ENCODE results near the gene DAO.

The DAO gene

DNA sequence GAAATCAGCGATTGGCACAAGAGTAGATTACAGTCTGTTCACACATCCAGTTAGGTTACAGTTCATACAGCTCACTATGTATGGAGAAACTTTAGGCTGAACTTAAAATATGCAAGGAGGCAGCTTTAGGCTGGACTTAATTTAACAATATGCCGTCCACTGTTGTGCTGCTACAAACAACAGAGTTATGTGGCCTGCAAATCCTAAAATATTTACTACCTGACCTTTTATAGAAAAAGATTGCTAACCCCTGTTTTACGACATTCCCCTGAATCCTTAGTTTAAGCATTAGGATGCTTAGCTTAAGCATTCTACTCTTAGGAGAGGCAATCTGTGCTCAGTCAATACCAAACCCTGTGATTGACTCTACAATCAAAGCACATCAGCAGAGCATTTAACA is 50.9 kb downstream of the DAO start:
- DNase-seq: no peak
- H3K4me3 ChIP-seq (ENCODE audit: control insufficient read depth in 1 of 7, extremely low read depth in 1 of 7, insufficient read depth in 4 of 7, low read depth in 2 of 7, low read length in 6 of 7): no peak overlapping the region
- 100% methylated on average over 2 of the region's 3 CpGs for WGBS (ENCODE audit: insufficient coverage)
- no peak overlapping the region for H3K27ac ChIP-seq (ENCODE audit: insufficient read depth in 1 of 2, low read depth in 1 of 2, low read length in 2 of 2, poor library complexity in 1 of 2, severe bottlenecking in 2 of 2)
- H3K36me3 ChIP-seq (ENCODE audit: control insufficient read depth in 4 of 4, insufficient read depth in 4 of 4, low read length in 3 of 4): no peaks in the 10 kb centered on the region
- H3K4me1 ChIP-seq (ENCODE audit: control extremely low read depth in 1 of 4, control insufficient read depth in 4 of 4, insufficient read depth in 4 of 4, low read length in 3 of 4): peaks cover 0 to 18% (median 10%) of the 10 kb centered on the region in 4 experiments
- H3K27me3 ChIP-seq (replicated peaks in 2 of 5; ENCODE audit: control insufficient read depth in 4 of 5, insufficient read depth in 5 of 5, low read length in 4 of 5): no peaks in the 10 kb centered on the region
- ChIA-PET CTCF (interaction anchor here (0.7 to 1.1 kb wide), 3 partner anchors 14 to 73 kb away, joined by 3 to 4 read pairs (median 3); no protein-coding TSS in a partner anchor), POLR2A (no interaction called here)
- H3K9me3 ChIP-seq (ENCODE audit: control extremely low read depth in 1 of 5, control insufficient read depth in 4 of 5, insufficient read depth in 2 of 5, low read depth in 1 of 5, low read length in 4 of 5): no peaks in the 10 kb centered on the region

DNA sequence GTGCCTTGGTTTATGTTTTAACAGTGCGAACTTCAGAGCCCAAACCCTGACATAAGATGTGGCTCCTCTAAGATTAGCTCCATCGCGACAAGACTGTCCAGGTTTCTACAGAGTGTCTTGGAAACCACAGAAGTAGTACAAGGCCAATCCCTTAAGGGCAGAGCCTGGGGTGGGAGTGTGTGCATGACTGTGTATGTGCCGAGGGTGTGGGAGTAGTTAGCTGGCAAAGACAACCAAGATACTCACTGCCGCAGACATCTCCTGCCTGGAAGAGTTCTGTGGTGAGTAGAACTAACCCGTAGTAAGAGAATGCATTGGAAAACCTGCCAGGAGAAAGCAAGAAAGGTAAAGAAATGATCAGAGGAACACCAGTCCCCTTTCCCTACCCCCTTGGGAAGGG is 54.1 kb downstream of the DAO start:
- ChIA-PET CTCF (interaction anchor here (1.1 to 1.5 kb wide), 3 partner anchors 8 to 50 kb away, joined by 3 to 4 read pairs (median 3); no protein-coding TSS in a partner anchor), POLR2A (no interaction called here)
- Histone ChIP-seq H3K4me3 (ENCODE audit: control insufficient read depth in 1 of 7, extremely low read depth in 1 of 7, insufficient read depth in 4 of 7, low read depth in 2 of 7, low read length in 6 of 7) (no peak overlapping the region), H3K4me1 (ENCODE audit: control extremely low read depth in 1 of 4, control insufficient read depth in 4 of 4, insufficient read depth in 4 of 4, low read length in 3 of 4) (peaks cover 0 to 15% (median 10%) of the 10 kb centered on the region in 4 experiments), H3K27ac (ENCODE audit: insufficient read depth in 1 of 2, low read depth in 1 of 2, low read length in 2 of 2, poor library complexity in 1 of 2, severe bottlenecking in 2 of 2) (no peak overlapping the region), H3K9me3 (ENCODE audit: control extremely low read depth in 1 of 5, control insufficient read depth in 4 of 5, insufficient read depth in 2 of 5, low read depth in 1 of 5, low read length in 4 of 5) (no peaks in the 10 kb centered on the region), H3K36me3 (ENCODE audit: control insufficient read depth in 4 of 4, insufficient read depth in 4 of 4, low read length in 3 of 4) (no peaks in the 10 kb centered on the region), H3K27me3 (replicated peaks in 2 of 5; ENCODE audit: control insufficient read depth in 4 of 5, insufficient read depth in 5 of 5, low read length in 4 of 5) (no peaks in the 10 kb centered on the region)
- WGBS (ENCODE audit: insufficient coverage): 90% methylated on average over 6 of the region's 6 CpGs
- no peak for DNase-seq

DNA sequence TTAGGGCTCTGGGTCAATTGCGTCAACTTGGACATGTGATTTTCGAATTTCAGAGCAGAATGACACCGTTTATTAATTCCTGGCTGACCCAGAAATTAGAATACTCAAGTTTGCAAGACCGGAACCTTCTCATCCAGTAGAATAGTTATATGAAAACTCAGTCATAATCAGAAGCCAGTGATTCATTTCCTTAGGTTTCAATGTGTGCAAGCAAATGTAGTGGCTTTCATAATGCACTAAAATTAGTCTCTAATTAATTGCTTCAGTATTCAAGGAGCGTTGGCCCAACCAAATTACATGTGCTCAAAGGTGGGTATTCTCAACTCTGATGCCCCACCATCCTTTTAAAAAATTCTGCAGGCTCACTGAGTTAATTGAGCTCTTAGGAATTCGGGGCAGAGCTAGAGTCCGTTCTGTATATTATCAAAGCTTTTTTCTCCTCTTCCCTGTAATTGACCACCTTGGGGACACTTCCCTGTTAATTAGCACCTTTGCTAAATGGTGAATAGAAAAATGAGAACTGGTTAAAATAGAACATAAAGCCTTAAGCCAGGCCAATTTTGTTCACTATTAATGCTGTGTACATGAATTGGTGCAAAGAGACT is 55.4 kb downstream of the DAO start:
- H3K36me3 ChIP-seq (ENCODE audit: control insufficient read depth in 4 of 4, insufficient read depth in 4 of 4, low read length in 3 of 4): no peaks in the 10 kb centered on the region
- peaks cover 0 to 7% (median 2%) of the 10 kb centered on the region in 4 experiments for H3K4me1 ChIP-seq (ENCODE audit: control extremely low read depth in 1 of 4, control insufficient read depth in 4 of 4, insufficient read depth in 4 of 4, low read length in 3 of 4)
- 94% methylated on average over 4 of the region's 7 CpGs for WGBS (ENCODE audit: insufficient coverage)
- H3K27me3 ChIP-seq (replicated peaks in 2 of 5; ENCODE audit: control insufficient read depth in 4 of 5, insufficient read depth in 5 of 5, low read length in 4 of 5): no peaks in the 10 kb centered on the region
- ChIA-PET CTCF (interaction anchor here (0.6 to 1.5 kb wide), 3 partner anchors 7 to 39 kb away, joined by 3 read pairs; no protein-coding TSS in a partner anchor), POLR2A (no interaction called here)
- no peak for DNase-seq
- no peaks in the 10 kb centered on the region for H3K9me3 ChIP-seq (ENCODE audit: control extremely low read depth in 1 of 5, control insufficient read depth in 4 of 5, insufficient read depth in 2 of 5, low read depth in 1 of 5, low read length in 4 of 5)
- H3K4me3 ChIP-seq (ENCODE audit: control insufficient read depth in 1 of 7, extremely low read depth in 1 of 7, insufficient read depth in 4 of 7, low read depth in 2 of 7, low read length in 6 of 7): no peak overlapping the region
- no peak overlapping the region for H3K27ac ChIP-seq (ENCODE audit: insufficient read depth in 1 of 2, low read depth in 1 of 2, low read length in 2 of 2, poor library complexity in 1 of 2, severe bottlenecking in 2 of 2)

DNA sequence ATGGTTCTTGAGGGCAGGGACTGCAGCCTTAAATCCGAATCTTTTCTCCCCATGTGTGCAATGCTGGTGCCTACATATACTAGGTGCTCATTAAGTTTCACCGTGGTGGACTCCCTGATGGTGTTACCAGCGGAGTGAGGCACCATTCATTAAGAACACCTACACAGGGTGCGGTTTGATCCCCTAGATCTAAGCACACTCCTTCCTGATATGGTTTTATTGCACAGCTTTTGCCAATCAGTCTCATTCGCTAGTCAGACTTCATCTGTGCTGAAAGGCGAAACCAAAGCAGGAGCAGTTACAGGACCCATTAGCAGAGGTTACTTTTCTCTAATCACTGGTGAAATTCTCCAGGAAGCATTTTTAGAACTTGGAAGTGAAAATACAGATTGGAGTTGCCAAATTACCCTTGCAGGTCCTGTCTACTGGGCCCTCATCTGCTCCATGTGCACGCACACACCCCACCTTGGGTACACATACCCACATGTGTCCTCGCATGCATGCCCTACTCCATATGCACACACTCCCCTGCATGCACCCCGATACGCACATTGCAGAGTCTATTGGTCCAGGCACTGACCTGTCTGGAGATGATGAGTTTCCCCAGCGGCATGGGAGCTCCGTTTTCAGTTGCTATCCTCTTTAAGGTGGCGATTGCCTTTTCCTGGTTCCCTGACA is 58.5 kb downstream of the DAO start:
- CTCF ChIA-PET: interaction anchor here (1.8 kb wide), 1 partner anchor 13 kb away, joined by 4 read pairs; no protein-coding TSS in a partner anchor
- H3K4me3 ChIP-seq (ENCODE audit: control insufficient read depth in 1 of 7, extremely low read depth in 1 of 7, insufficient read depth in 4 of 7, low read depth in 2 of 7, low read length in 6 of 7): no peak overlapping the region
- WGBS (ENCODE audit: insufficient coverage): 97% methylated on average over 13 of the region's 13 CpGs
- peaks cover 0 to 5% (median 0%) of the 10 kb centered on the region in 4 experiments for H3K4me1 ChIP-seq (ENCODE audit: control extremely low read depth in 1 of 4, control insufficient read depth in 4 of 4, insufficient read depth in 4 of 4, low read length in 3 of 4)
- no peaks in the 10 kb centered on the region for H3K9me3 ChIP-seq (ENCODE audit: control extremely low read depth in 1 of 5, control insufficient read depth in 4 of 5, insufficient read depth in 2 of 5, low read depth in 1 of 5, low read length in 4 of 5)
- no peak overlapping the region for H3K27ac ChIP-seq (ENCODE audit: insufficient read depth in 1 of 2, low read depth in 1 of 2, low read length in 2 of 2, poor library complexity in 1 of 2, severe bottlenecking in 2 of 2)
- DNase-seq: no peak
- no peaks in the 10 kb centered on the region for H3K36me3 ChIP-seq (ENCODE audit: control insufficient read depth in 4 of 4, insufficient read depth in 4 of 4, low read length in 3 of 4)
- POLR2A ChIA-PET: no interaction called here
- no peaks in the 10 kb centered on the region for H3K27me3 ChIP-seq (replicated peaks in 2 of 5; ENCODE audit: control insufficient read depth in 4 of 5, insufficient read depth in 5 of 5, low read length in 4 of 5)

DNA sequence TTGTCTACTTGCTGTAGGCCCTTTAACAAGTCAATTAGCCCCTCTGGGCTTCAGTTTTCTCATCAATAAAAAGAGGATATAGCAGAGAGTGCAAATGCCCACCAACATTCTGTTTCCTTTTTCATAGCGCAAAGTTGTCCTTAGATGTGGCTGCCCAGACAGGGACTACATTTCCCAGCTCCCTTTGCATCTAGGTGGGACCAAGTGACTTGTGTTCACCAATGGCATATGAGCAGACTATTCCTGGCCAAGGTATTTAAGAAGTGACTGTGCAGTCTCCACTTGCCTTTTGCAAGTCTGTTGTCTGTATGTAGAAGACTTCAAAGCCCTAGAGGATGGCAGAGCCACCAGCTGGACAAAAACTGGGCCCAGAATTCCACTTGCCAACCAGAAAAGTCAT is 59.7 kb downstream of the DAO start:
- Histone ChIP-seq H3K9me3 (ENCODE audit: control extremely low read depth in 1 of 5, control insufficient read depth in 4 of 5, insufficient read depth in 2 of 5, low read depth in 1 of 5, low read length in 4 of 5) (no peaks in the 10 kb centered on the region), H3K27ac (ENCODE audit: insufficient read depth in 1 of 2, low read depth in 1 of 2, low read length in 2 of 2, poor library complexity in 1 of 2, severe bottlenecking in 2 of 2) (no peak overlapping the region), H3K4me3 (ENCODE audit: control insufficient read depth in 1 of 7, extremely low read depth in 1 of 7, insufficient read depth in 4 of 7, low read depth in 2 of 7, low read length in 6 of 7) (no peak overlapping the region), H3K36me3 (ENCODE audit: control insufficient read depth in 4 of 4, insufficient read depth in 4 of 4, low read length in 3 of 4) (no peaks in the 10 kb centered on the region), H3K4me1 (ENCODE audit: control extremely low read depth in 1 of 4, control insufficient read depth in 4 of 4, insufficient read depth in 4 of 4, low read length in 3 of 4) (peaks cover 0 to 5% (median 0%) of the 10 kb centered on the region in 4 experiments), H3K27me3 (replicated peaks in 2 of 5; ENCODE audit: control insufficient read depth in 4 of 5, insufficient read depth in 5 of 5, low read length in 4 of 5) (no peaks in the 10 kb centered on the region)
- 0% methylated on average over 1 of the region's 1 CpG for WGBS (ENCODE audit: insufficient coverage)
- ChIA-PET POLR2A (interaction anchor here (1.0 to 1.1 kb wide), 2 partner anchors 23 to 50 kb away, joined by 3 to 4 read pairs; no protein-coding TSS in a partner anchor), CTCF (interaction anchor here (0.8 to 2.2 kb wide), 8 partner anchors 10 to 276 kb away, joined by 3 to 18 read pairs (median 4); no protein-coding TSS in a partner anchor)
- DNase-seq: peak; percentile 62 to 90 (median 85)

DNA sequence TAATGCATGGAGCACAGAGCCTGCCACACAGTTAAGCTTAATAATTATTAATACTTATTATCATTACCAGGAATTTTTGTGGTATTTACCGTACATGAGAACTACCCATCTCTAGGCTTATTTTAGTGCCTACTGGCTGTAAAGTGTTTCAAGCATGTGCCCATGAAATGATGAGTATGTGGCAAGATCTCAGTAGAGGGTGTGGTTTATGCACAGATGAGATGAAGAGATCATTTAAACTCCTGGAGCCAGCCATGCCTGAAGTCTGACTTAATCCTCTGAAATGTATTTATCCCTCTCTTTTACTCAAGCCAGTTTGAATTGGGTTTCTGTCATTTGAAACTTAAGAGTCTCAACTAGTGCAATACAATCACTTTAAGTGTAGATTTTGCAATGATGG is 60.2 kb downstream of the DAO start:
- Histone ChIP-seq H3K4me3 (ENCODE audit: control insufficient read depth in 1 of 7, extremely low read depth in 1 of 7, insufficient read depth in 4 of 7, low read depth in 2 of 7, low read length in 6 of 7) (no peak overlapping the region), H3K27me3 (replicated peaks in 2 of 5; ENCODE audit: control insufficient read depth in 4 of 5, insufficient read depth in 5 of 5, low read length in 4 of 5) (no peaks in the 10 kb centered on the region), H3K27ac (ENCODE audit: insufficient read depth in 1 of 2, low read depth in 1 of 2, low read length in 2 of 2, poor library complexity in 1 of 2, severe bottlenecking in 2 of 2) (no peak overlapping the region), H3K9me3 (ENCODE audit: control extremely low read depth in 1 of 5, control insufficient read depth in 4 of 5, insufficient read depth in 2 of 5, low read depth in 1 of 5, low read length in 4 of 5) (no peaks in the 10 kb centered on the region), H3K4me1 (ENCODE audit: control extremely low read depth in 1 of 4, control insufficient read depth in 4 of 4, insufficient read depth in 4 of 4, low read length in 3 of 4) (peaks cover 0 to 5% (median 0%) of the 10 kb centered on the region in 4 experiments), H3K36me3 (ENCODE audit: control insufficient read depth in 4 of 4, insufficient read depth in 4 of 4, low read length in 3 of 4) (no peaks in the 10 kb centered on the region)
- no CpG with 5 or more reads among the region's 1 CpG for WGBS (ENCODE audit: insufficient coverage)
- CTCF ChIA-PET: interaction anchor here (0.8 to 2.2 kb wide), 7 partner anchors 10 to 65 kb away, joined by 3 to 18 read pairs (median 4); no protein-coding TSS in a partner anchor
- no peak for DNase-seq
- POLR2A ChIA-PET: interaction anchor here (1.0 to 1.1 kb wide), 2 partner anchors 23 to 51 kb away, joined by 3 to 4 read pairs; no protein-coding TSS in a partner anchor

DNA sequence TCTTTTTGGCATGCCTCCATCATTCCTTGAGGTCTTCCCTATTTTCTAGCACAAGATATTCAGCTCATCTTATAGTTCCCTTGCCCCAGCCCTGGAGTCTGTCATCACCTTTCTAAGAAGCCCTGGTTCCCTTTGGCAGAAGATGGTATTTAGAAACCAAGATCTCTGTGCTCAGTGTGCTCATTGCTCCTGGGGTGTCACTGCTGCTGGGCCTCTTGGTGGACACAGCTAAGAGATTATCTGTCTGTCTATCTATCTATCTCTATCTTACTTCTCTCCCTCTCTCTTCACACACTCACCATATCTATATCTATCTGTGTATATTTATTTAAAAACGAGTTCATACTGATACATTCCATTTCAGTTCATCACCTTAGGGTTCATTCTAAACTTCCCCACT is 67.2 kb downstream of the DAO start:
- H3K4me1 ChIP-seq (ENCODE audit: control extremely low read depth in 1 of 4, control insufficient read depth in 4 of 4, insufficient read depth in 4 of 4, low read length in 3 of 4): peaks cover 0 to 10% (median 1%) of the 10 kb centered on the region in 4 experiments
- no peak overlapping the region for H3K4me3 ChIP-seq (ENCODE audit: control insufficient read depth in 1 of 7, extremely low read depth in 1 of 7, insufficient read depth in 4 of 7, low read depth in 2 of 7, low read length in 6 of 7)
- H3K9me3 ChIP-seq (ENCODE audit: control extremely low read depth in 1 of 5, control insufficient read depth in 4 of 5, insufficient read depth in 2 of 5, low read depth in 1 of 5, low read length in 4 of 5): peaks cover 3 to 9% (median 4%) of the 10 kb centered on the region in 5 experiments
- WGBS (ENCODE audit: insufficient coverage): no CpG with 5 or more reads among the region's 1 CpG
- H3K27ac ChIP-seq (ENCODE audit: insufficient read depth in 1 of 2, low read depth in 1 of 2, low read length in 2 of 2, poor library complexity in 1 of 2, severe bottlenecking in 2 of 2): no peak overlapping the region
- no peaks in the 10 kb centered on the region for H3K27me3 ChIP-seq (replicated peaks in 2 of 5; ENCODE audit: control insufficient read depth in 4 of 5, insufficient read depth in 5 of 5, low read length in 4 of 5)
- no peaks in the 10 kb centered on the region for H3K36me3 ChIP-seq (ENCODE audit: control insufficient read depth in 4 of 4, insufficient read depth in 4 of 4, low read length in 3 of 4)
- ChIA-PET POLR2A (no interaction called here), CTCF (interaction anchor here (0.9 to 7.8 kb wide), 6 partner anchors 18 to 126 kb away, joined by 3 to 73 read pairs (median 5); no protein-coding TSS in a partner anchor)
- no peak for DNase-seq

Measured in common myeloid progenitor, CD34-positive (primary cell).